Measurements from ENCODE around the gene POLR3K.
"Not testable (repeated sequence)": the region's sequence is repeated elsewhere in the genome, so short reads cannot be mapped to it uniquely, and the experiment has no call there.

The POLR3K gene

GRCh38 chr16:63998-64913 lies 10.8 kb upstream of the POLR3K start:
- no peak for FAIRE-seq

GRCh38 chr16:63466-63865 lies 10.1 kb upstream of the POLR3K start:
- no peak for FAIRE-seq

- no peak for FAIRE-seq
Measured at GRCh38 chr16:62968-63391, 9.6 kb upstream of the POLR3K start.

- FAIRE-seq, result no peak
Measured at GRCh38 chr16:62283-62967, 9.0 kb upstream of the POLR3K start.

- no peak for FAIRE-seq
Measured at GRCh38 chr16:61879-62281, 8.5 kb upstream of the POLR3K start.

GRCh38 chr16:60929-61878 lies 7.8 kb upstream of the POLR3K start:
- no peak for FAIRE-seq

GRCh38 chr16:60166-60565 lies 6.8 kb upstream of the POLR3K start:
- no peak for FAIRE-seq

- FAIRE-seq, result no peak
Measured at GRCh38 chr16:59440-60059, 6.1 kb upstream of the POLR3K start.

- no peak for FAIRE-seq
Measured at GRCh38 chr16:58491-59439, 5.4 kb upstream of the POLR3K start.

- FAIRE-seq, result no peak
Measured at GRCh38 chr16:57711-58110, 4.3 kb upstream of the POLR3K start.

- no peak for FAIRE-seq
Measured at GRCh38 chr16:56231-56927, 3.0 kb upstream of the POLR3K start.

- FAIRE-seq, result no peak
Measured at GRCh38 chr16:55571-56136, 2.2 kb upstream of the POLR3K start.

- no peak for FAIRE-seq
Measured at GRCh38 chr16:54237-54581, 801 bp upstream of the POLR3K start.

GRCh38 chr16:50769-51591 lies 2.4 kb downstream of the POLR3K start:
- no peak for FAIRE-seq

- FAIRE-seq, result no peak
Measured at GRCh38 chr16:47234-47633, 6.2 kb downstream of the POLR3K start.

GRCh38 chr16:46510-46909 lies 6.9 kb downstream of the POLR3K start:
- FAIRE-seq, result not testable (repeated sequence)

- no peak for FAIRE-seq
Measured at GRCh38 chr16:45454-45853, 8.0 kb downstream of the POLR3K start.

GRCh38 chr16:44655-45054 lies 8.8 kb downstream of the POLR3K start:
- FAIRE-seq, result no peak

GRCh38 chr16:43294-43693 lies 10.1 kb downstream of the POLR3K start:
- FAIRE-seq, result no peak

Measured in endometrium (tissue), 2 donors.